BLaER1 treated with 17β-estradiol and CSF1 and Interleukin-3, amounts not matched to agents 10 nM and 100 nM (cell line): ENCODE measurements around the gene OLFM1.

Experiments used
- H3K27ac ChIP-seq, 11 experiments: shearing (Covaris generic); formaldehyde crosslinking; 2 replicates each; pipeline ENCODE4 v1.8.1; 2022
- H3K27me3 ChIP-seq, 11 experiments: shearing (Covaris generic); formaldehyde crosslinking; 2 replicates each; pipeline ENCODE4 v1.8.1; 2022
- H3K36me3 ChIP-seq, 11 experiments: shearing (Covaris generic); formaldehyde crosslinking; 2 replicates each; pipeline ENCODE4 v1.8.1; 2022
- H3K4me1 ChIP-seq, 10 experiments: shearing (Covaris generic); formaldehyde crosslinking; 2 replicates each; pipeline ENCODE4 v1.8.1; 2022
- H3K4me2 ChIP-seq, 11 experiments: shearing (Covaris generic); formaldehyde crosslinking; 2 replicates each; pipeline ENCODE4 v1.8.1; 2022
- H3K4me3 ChIP-seq, 10 experiments: shearing (Covaris generic); formaldehyde crosslinking; 2 replicates each; pipeline ENCODE4 v1.8.1; 2022
- H3K9ac ChIP-seq, 11 experiments: shearing (Covaris generic); formaldehyde crosslinking; 2 replicates each; pipeline ENCODE4 v1.8.1; 2022
- H3K9me3 ChIP-seq, 11 experiments: shearing (Covaris generic); formaldehyde crosslinking; replicated peaks in 1 of 11; 2 replicates each; pipeline ENCODE4 v1.8.1; 2022
- H4K20me1 ChIP-seq, 11 experiments: shearing (Covaris generic); formaldehyde crosslinking; 2 replicates each; pipeline ENCODE4 v1.8.1; 2022
- Cebpa-rat ChIP-seq, 11 experiments: shearing (Covaris generic); IDR thresholded peaks; 2 replicates each; pipeline ENCODE4 v1.8.1; 2022

The OLFM1 gene

GRCh38 chr9:135096408-135096895 lies 9.0 kb downstream of the OLFM1 start:
- no peak overlapping the region for H3K27ac ChIP-seq
- no peaks in the 10 kb centered on the region for H3K9me3 ChIP-seq
- H3K9ac ChIP-seq, result no peak overlapping the region
- peaks cover 3 to 71% (median 60%) of the 10 kb centered on the region in 11 experiments; a peak in 19 of 22 replicates for H3K27me3 ChIP-seq
- H4K20me1 ChIP-seq, result peaks cover 0 to 53% (median 15%) of the 10 kb centered on the region in 11 experiments; a peak in 12 of 22 replicates
- no peaks in the 10 kb centered on the region for H3K4me1 ChIP-seq
- no peak overlapping the region for H3K4me2 ChIP-seq
- H3K4me3 ChIP-seq, result no peak overlapping the region
- H3K36me3 ChIP-seq, result no peaks in the 10 kb centered on the region
- TF ChIP-seq Cebpa-rat (IDR thresholded peaks at IDR 0.05), result no peak

GRCh38 chr9:135098400-135099105 lies 11.1 kb downstream of the OLFM1 start:
- H4K20me1 ChIP-seq, result peaks cover 0 to 61% (median 10%) of the 10 kb centered on the region in 11 experiments; a peak in 12 of 22 replicates
- H3K9me3 ChIP-seq, result no peaks in the 10 kb centered on the region
- no peak overlapping the region for H3K4me3 ChIP-seq
- H3K36me3 ChIP-seq, result no peaks in the 10 kb centered on the region
- H3K27ac ChIP-seq, result no peak overlapping the region
- H3K9ac ChIP-seq, result no peak overlapping the region
- H3K4me2 ChIP-seq, result no peak overlapping the region
- peaks cover 6 to 76% (median 65%) of the 10 kb centered on the region in 11 experiments; a peak in 19 of 22 replicates for H3K27me3 ChIP-seq
- H3K4me1 ChIP-seq, result no peaks in the 10 kb centered on the region
- no peak for TF ChIP-seq Cebpa-rat (IDR thresholded peaks at IDR 0.05)

GRCh38 chr9:135099574-135099973 lies 12.1 kb downstream of the OLFM1 start:
- Histone ChIP-seq H3K4me2 (no peak overlapping the region), H3K4me1 (no peaks in the 10 kb centered on the region), H3K4me3 (no peak overlapping the region), H3K27ac (no peak overlapping the region), H3K27me3 (peaks cover 14 to 76% (median 63%) of the 10 kb centered on the region in 11 experiments; a peak in 18 of 22 replicates), H3K9me3 (no peaks in the 10 kb centered on the region), H4K20me1 (peaks cover 0 to 62% (median 9%) of the 10 kb centered on the region in 11 experiments; a peak in 12 of 22 replicates), H3K9ac (no peak overlapping the region), H3K36me3 (no peaks in the 10 kb centered on the region)
- TF ChIP-seq Cebpa-rat (IDR thresholded peaks at IDR 0.05), result no peak

- no peak overlapping the region for H3K4me3 ChIP-seq
- no peaks in the 10 kb centered on the region for H3K9me3 ChIP-seq
- no peaks in the 10 kb centered on the region for H3K4me1 ChIP-seq
- TF ChIP-seq Cebpa-rat (IDR thresholded peaks at IDR 0.05), result no peak
- peaks cover 19 to 76% (median 63%) of the 10 kb centered on the region in 11 experiments; a peak in 18 of 22 replicates for H3K27me3 ChIP-seq
- peaks cover 0 to 65% (median 9%) of the 10 kb centered on the region in 11 experiments; a peak in 12 of 22 replicates for H4K20me1 ChIP-seq
- no peaks in the 10 kb centered on the region for H3K36me3 ChIP-seq
- H3K9ac ChIP-seq, result no peak overlapping the region
- H3K27ac ChIP-seq, result no peak overlapping the region
- no peak overlapping the region for H3K4me2 ChIP-seq
Observed at GRCh38 chr9:135100241-135100681, 12.8 kb downstream of the OLFM1 start.

GRCh38 chr9:135100725-135101410 lies 13.4 kb downstream of the OLFM1 start:
- Histone ChIP-seq H3K4me1 (no peaks in the 10 kb centered on the region), H3K27me3 (peaks cover 19 to 76% (median 63%) of the 10 kb centered on the region in 11 experiments; a peak in 18 of 22 replicates), H3K4me3 (no peak overlapping the region), H3K36me3 (no peaks in the 10 kb centered on the region), H3K9me3 (no peaks in the 10 kb centered on the region), H3K27ac (no peak overlapping the region), H4K20me1 (peaks cover 0 to 65% (median 9%) of the 10 kb centered on the region in 11 experiments; a peak in 12 of 22 replicates), H3K4me2 (no peak overlapping the region), H3K9ac (no peak overlapping the region)
- no peak for TF ChIP-seq Cebpa-rat (IDR thresholded peaks at IDR 0.05)

- TF ChIP-seq Cebpa-rat (IDR thresholded peaks at IDR 0.05), result no peak
- Histone ChIP-seq H3K4me1 (no peaks in the 10 kb centered on the region), H3K9ac (no peak overlapping the region), H3K27ac (no peak overlapping the region), H3K4me3 (no peak overlapping the region), H3K4me2 (no peak overlapping the region), H3K9me3 (no peaks in the 10 kb centered on the region), H3K36me3 (no peaks in the 10 kb centered on the region), H4K20me1 (peaks cover 0 to 71% (median 9%) of the 10 kb centered on the region in 11 experiments; a peak in 12 of 22 replicates), H3K27me3 (peaks cover 19 to 77% (median 61%) of the 10 kb centered on the region in 11 experiments; a peak in 18 of 22 replicates)
Observed at GRCh38 chr9:135101486-135101885, 14.0 kb downstream of the OLFM1 start.

GRCh38 chr9:135101926-135102325 lies 14.5 kb downstream of the OLFM1 start:
- H3K27ac ChIP-seq, result no peak overlapping the region
- peaks cover 19 to 73% (median 59%) of the 10 kb centered on the region in 11 experiments; a peak in 18 of 22 replicates for H3K27me3 ChIP-seq
- H3K36me3 ChIP-seq, result no peaks in the 10 kb centered on the region
- no peak overlapping the region for H3K4me3 ChIP-seq
- H4K20me1 ChIP-seq, result peaks cover 0 to 73% (median 9%) of the 10 kb centered on the region in 11 experiments; a peak in 12 of 22 replicates
- no peak for TF ChIP-seq Cebpa-rat (IDR thresholded peaks at IDR 0.05)
- H3K9me3 ChIP-seq, result no peaks in the 10 kb centered on the region
- no peak overlapping the region for H3K4me2 ChIP-seq
- no peak overlapping the region for H3K9ac ChIP-seq
- H3K4me1 ChIP-seq, result no peaks in the 10 kb centered on the region

GRCh38 chr9:135102331-135102730 lies 14.9 kb downstream of the OLFM1 start:
- H3K36me3 ChIP-seq, result no peaks in the 10 kb centered on the region
- H3K9me3 ChIP-seq, result no peaks in the 10 kb centered on the region
- no peak for TF ChIP-seq Cebpa-rat (IDR thresholded peaks at IDR 0.05)
- no peak overlapping the region for H3K9ac ChIP-seq
- H3K4me3 ChIP-seq, result no peak overlapping the region
- no peaks in the 10 kb centered on the region for H3K4me1 ChIP-seq
- peaks cover 0 to 75% (median 9%) of the 10 kb centered on the region in 11 experiments; a peak in 12 of 22 replicates for H4K20me1 ChIP-seq
- H3K4me2 ChIP-seq, result no peak overlapping the region
- H3K27me3 ChIP-seq, result peaks cover 19 to 72% (median 59%) of the 10 kb centered on the region in 11 experiments; a peak in 18 of 22 replicates
- no peak overlapping the region for H3K27ac ChIP-seq

GRCh38 chr9:135103001-135103446 lies 15.6 kb downstream of the OLFM1 start:
- Histone ChIP-seq H3K9me3 (no peaks in the 10 kb centered on the region), H3K36me3 (no peaks in the 10 kb centered on the region), H3K9ac (no peak overlapping the region), H3K4me2 (no peak overlapping the region), H3K27ac (no peak overlapping the region), H4K20me1 (peaks cover 0 to 81% (median 9%) of the 10 kb centered on the region in 11 experiments; a peak in 12 of 22 replicates), H3K4me3 (no peak overlapping the region), H3K4me1 (no peaks in the 10 kb centered on the region), H3K27me3 (peaks cover 19 to 76% (median 59%) of the 10 kb centered on the region in 11 experiments; a peak in 18 of 22 replicates)
- TF ChIP-seq Cebpa-rat (IDR thresholded peaks at IDR 0.05), result no peak
